ENCODE measurements around the gene KCNK6. TPM values are rescaled to one million over a fixed set of nuclear protein-coding genes. Genes with fewer than 3 reads are reported as not detected.
A peak's percentile ranks its signal among the peaks of the same experiment; 100 is the strongest.
"Not testable (repeated sequence)": the region's sequence is repeated elsewhere in the genome, so short reads cannot be mapped to it uniquely, and the experiment has no call there.

Gene KCNK6
- total RNA-seq, 2 experiments from 2014 or later, result 6.6 to 6.9 TPM

DNA sequence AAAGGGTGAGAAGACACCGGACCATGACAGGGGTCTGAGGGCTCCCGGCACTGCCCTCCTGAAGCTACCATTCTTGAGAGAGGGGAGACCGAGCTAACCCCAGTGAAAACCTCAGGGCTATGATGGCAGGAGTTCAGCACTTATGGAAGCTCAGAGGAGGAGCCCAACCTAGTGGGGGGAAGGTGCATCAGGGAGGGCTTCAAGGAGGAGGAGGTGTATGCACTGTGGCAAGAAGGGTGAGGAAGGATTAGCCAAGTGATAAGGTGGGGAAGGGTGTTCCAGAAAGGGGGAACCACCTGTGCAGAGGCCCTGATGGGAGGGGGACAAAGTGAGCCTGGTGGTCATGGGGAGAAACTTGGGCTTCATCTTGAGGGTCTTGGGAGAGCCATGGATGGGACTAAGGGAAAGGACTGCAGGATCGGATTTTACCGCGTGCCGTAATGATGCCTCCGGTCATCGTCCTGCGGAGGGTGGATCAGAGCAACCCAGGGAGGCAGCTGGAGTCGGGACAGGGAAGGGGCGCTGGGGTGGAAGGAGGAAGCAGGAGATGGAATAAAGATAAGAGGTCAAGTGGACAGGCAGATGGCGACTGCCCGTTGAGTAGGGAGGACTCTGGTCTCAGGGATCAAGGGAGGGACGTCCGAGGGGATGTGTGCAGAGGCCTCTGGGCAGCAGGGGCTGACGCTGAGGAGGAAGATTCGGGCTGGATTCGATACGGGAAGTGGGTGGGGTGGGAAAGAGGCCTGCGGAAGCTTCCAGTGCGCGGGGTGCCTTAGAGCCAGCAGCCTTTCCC is 41.4 kb downstream of the KCNK6 start:
- Mint-ChIP-seq H3K27ac (no peak overlapping the region), H3K36me3 (no peaks in the 10 kb centered on the region), H3K4me1 (peaks cover 9% of the 10 kb centered on the region), H3K27me3 (peaks cover 27% of the 10 kb centered on the region), H3K4me3 (peak overlapping the region; percentile 80), H3K9me3 (no peaks in the 10 kb centered on the region)
- DNase-seq, result no peak

- H3K9me3 Mint-ChIP-seq, result no peaks in the 10 kb centered on the region
- H3K27ac Mint-ChIP-seq, result no peak overlapping the region
- H3K27me3 Mint-ChIP-seq, result peaks cover 32% of the 10 kb centered on the region
- peak overlapping the region; percentile 80 for H3K4me3 Mint-ChIP-seq
- H3K36me3 Mint-ChIP-seq, result no peaks in the 10 kb centered on the region
- DNase-seq, result peak; percentile 78
- peaks cover 9% of the 10 kb centered on the region for H3K4me1 Mint-ChIP-seq
These were observed 42.0 kb downstream of the KCNK6 start for GRCh38 chr19:38361633-38362075.

DNA sequence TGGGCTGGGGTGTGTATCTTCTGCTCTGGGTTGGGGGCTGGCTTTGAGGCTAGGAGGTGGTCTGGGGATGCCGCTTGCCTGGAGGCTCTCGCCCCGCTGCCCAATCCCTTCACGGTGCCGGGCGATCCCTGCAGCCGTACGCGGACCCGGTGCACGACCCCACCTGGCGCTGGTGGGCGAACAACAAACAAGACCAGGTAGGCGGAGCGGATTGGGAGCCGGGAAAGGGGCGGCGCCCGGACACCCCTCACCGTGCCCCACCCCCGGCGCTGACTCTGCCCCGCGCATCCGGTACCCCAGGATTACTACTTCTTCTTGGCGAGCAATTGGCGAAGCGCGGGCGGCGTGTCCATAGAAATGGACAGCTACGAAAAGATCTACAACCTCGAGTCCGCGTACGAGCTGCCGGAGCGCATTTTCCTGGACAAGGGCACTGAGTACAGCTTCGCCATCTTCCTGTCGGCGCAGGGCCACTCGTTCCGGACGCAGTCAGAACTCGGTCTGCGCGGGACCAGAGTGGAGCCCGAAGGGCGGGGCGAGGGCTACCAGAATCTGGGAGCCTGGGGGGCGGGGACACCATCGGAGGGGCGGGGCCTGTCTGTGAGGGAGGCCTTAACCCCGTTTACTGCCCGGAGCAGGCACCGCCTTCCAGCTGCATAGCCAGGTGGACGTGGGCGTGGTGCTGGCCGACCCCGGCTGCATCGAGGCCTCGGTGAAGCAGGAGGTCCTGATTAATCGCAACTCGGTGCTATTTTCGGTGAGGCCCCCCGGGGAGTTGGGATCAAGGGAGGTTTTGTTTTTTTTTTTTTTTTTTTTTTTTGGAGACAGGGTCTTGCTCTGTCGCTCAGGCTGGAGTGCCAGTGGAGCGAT is 42.7 kb downstream of the KCNK6 start:
- H3K9me3 Mint-ChIP-seq, result no peaks in the 10 kb centered on the region
- peaks cover 9% of the 10 kb centered on the region for H3K4me1 Mint-ChIP-seq
- no peaks in the 10 kb centered on the region for H3K36me3 Mint-ChIP-seq
- H3K27me3 Mint-ChIP-seq, result peaks cover 32% of the 10 kb centered on the region
- peak overlapping the region; percentile 80 for H3K4me3 Mint-ChIP-seq
- DNase-seq, result peak; percentile 81
- H3K27ac Mint-ChIP-seq, result peak overlapping the region; percentile 58

DNA sequence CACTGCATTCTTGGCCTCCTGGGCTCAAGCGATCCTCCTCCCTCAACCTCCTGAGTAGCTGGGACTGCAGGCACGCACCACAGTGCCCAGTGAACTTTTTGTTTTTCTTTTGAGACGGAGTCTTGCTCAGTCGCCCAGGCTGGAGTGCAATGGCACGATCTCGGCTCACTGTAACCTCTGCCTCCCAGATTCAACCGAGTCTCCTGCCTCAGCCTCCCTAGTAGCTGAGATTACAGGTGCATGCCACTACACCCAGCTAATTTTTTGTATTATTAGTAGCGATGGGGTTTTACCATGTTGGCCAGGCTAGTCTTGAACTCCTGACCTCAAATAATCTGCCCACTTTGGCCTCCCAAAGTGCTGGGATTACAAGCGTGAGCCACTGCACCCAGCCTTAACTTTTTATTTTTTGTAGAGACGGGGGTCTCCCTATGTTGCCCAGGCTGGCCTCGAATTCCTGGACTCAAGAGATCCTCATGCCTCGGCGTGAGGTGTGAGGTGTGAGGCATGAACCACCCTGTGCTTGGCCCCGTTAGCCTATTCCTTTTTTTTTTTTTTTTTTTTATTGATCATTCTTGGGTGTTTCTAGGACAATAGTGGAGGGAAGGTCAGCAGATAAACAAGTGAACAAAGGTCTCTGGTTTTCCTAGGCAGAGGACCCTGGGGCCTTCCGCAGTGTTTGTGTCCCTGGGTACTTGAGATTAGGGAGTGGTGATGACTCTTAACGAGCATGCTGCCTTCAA is 43.5 kb downstream of the KCNK6 start:
- not testable (repeated sequence) for H3K27ac Mint-ChIP-seq, DNase-seq, H3K9me3 Mint-ChIP-seq, H3K4me1 Mint-ChIP-seq, H3K36me3 Mint-ChIP-seq
- peak overlapping the region; percentile 51 for H3K4me3 Mint-ChIP-seq
- H3K27me3 Mint-ChIP-seq, result peaks cover 39% of the 10 kb centered on the region

DNA sequence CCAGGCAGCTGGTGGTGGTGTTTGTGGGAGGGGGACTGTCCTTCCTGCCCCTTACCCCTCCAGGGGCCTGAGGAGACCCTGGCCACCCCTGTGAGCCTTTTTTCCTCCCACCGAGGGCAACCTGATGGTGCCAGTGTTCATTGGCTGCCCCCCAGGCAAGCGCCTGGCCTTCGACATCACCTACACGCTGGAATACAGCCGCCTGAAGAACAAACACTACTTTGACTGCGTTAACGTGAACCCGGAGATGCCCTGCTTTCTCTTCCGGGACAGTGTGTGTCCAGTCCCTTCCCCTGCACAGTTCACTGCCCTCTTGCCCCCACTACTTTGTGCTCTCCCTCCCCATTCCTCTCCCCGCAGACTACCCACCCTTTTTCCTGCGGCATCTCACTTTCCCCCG is 47.4 kb downstream of the KCNK6 start:
- H3K9me3 Mint-ChIP-seq, result no peaks in the 10 kb centered on the region
- H3K4me1 Mint-ChIP-seq, result peaks cover under 1% of the 10 kb centered on the region
- no peak overlapping the region for H3K4me3 Mint-ChIP-seq

DNA sequence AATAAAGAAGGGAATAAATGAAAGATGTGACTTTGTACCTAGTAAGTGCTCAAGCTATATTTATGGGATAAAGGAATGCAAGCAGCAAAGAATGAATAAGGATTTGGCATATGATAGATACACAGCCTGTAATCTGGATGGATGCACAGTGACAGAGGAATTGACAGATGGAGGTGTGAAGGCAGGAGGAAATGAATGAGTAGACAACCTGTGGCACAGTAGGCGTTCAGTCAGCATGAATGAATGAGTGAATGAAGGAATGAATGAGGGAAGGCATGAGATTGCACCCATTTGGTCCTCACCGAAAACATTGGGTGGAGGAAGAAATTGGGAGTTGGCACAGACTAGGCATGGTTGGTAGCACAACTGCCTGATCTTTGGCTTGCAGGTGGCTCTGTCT is 49.9 kb downstream of the KCNK6 start:
- peaks cover 26% of the 10 kb centered on the region for H3K27me3 Mint-ChIP-seq
- no peak overlapping the region for H3K4me3 Mint-ChIP-seq
- H3K27ac Mint-ChIP-seq, result no peak overlapping the region
- H3K9me3 Mint-ChIP-seq, result no peaks in the 10 kb centered on the region
- H3K36me3 Mint-ChIP-seq, result peaks cover under 1% of the 10 kb centered on the region
- DNase-seq, result no peak
- H3K4me1 Mint-ChIP-seq, result peaks cover 3% of the 10 kb centered on the region

More for the DNA sequence above, 47.4 kb downstream of the KCNK6 start:
- no peak for DNase-seq
- Mint-ChIP-seq H3K36me3 (no peaks in the 10 kb centered on the region), H3K27me3 (peaks cover 26% of the 10 kb centered on the region), H3K27ac (no peak overlapping the region)

GRCh38 chr19:38370299-38370698 is 50.7 kb downstream of the KCNK6 start:
- Mint-ChIP-seq H3K27me3 (peaks cover 26% of the 10 kb centered on the region), H3K4me1 (peaks cover 3% of the 10 kb centered on the region), H3K4me3 (no peak overlapping the region), H3K36me3 (peaks cover 7% of the 10 kb centered on the region), H3K27ac (no peak overlapping the region), H3K9me3 (no peaks in the 10 kb centered on the region)
- no peak for DNase-seq

DNA sequence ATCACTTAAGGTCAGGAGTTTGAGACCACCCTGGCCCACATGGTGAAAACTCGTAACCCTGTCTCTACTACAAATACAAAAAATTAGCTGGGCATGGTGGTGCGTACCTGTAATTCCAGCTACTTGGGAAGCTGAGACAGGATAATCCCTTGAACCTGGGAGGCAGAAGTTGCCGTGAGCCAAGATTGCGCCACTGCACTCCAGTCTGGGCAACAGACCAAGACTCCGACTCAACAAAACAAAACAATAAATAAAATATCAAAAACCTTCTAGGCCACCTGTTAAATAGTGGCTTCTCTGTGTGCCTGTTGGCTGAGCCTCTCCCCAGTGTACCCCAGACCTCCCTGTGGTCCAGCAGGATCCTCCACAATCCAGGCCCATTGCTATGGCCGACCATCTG is 51.4 kb downstream of the KCNK6 start:
- no peak overlapping the region for H3K27ac Mint-ChIP-seq
- H3K36me3 Mint-ChIP-seq, result peaks cover 14% of the 10 kb centered on the region
- peaks cover 23% of the 10 kb centered on the region for H3K27me3 Mint-ChIP-seq
- H3K4me1 Mint-ChIP-seq, result peaks cover 7% of the 10 kb centered on the region
- H3K9me3 Mint-ChIP-seq, result no peaks in the 10 kb centered on the region
- DNase-seq, result no peak
- no peak overlapping the region for H3K4me3 Mint-ChIP-seq

- H3K36me3 Mint-ChIP-seq, result peaks cover 33% of the 10 kb centered on the region
- H3K9me3 Mint-ChIP-seq, result no peaks in the 10 kb centered on the region
- H3K4me1 Mint-ChIP-seq, result peaks cover 13% of the 10 kb centered on the region
- peak overlapping the region; percentile 91 for H3K27ac Mint-ChIP-seq
- peaks cover 6% of the 10 kb centered on the region for H3K27me3 Mint-ChIP-seq
- no peak for DNase-seq
- peak overlapping the region; percentile 83 for H3K4me3 Mint-ChIP-seq
These were observed 54.3 kb downstream of the KCNK6 start for GRCh38 chr19:38373907-38374331.

DNA sequence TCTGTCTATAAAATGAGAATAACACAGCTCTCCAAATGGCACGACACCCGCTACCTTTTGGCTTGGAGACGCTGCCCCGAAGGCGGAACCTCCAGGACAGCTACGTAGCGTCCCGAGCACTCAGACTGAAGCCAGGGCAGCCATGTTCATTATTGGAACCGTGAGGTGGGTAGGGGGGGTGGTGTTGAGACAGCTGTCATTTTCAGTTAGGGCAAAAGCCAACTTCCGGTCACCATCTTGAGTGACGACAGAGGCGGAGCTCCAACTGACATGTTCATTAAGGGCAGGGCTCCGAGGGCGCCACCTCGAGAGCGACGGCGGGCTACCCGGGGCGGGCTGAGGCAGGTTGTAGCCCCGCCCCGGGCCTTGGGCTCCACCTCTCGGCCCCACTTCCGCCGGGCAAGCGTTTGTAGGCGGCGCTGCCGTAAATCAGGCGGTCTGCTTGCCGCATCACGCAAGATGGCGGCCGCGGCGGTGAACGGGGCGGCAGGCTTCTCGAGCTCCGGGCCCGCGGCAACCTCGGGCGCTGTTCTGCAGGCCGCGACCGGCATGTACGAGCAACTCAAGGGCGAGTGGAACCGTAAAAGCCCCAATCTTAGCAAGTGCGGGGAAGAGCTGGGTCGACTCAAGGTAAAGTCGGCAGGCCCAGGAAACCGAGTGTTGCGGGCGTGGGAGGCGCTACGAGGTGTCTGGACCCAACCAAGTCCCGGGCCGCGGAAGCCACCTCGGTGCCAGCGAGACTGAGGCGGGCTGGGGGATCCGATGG is 54.9 kb downstream of the KCNK6 start, which contains the start of gene PSMD8:
Gene PSMD8, plus strand, starts transcription at position 240 of the 766 bp plus-strand sequence. Its CDS starts 31 bp downstream, at position 271.
- H3K27ac Mint-ChIP-seq, result peak within 1 kb of the TSS; percentile 94
- H3K36me3 Mint-ChIP-seq, result peaks cover 39% of the 10 kb centered on the region
- peaks cover 14% of the 10 kb centered on the region for H3K4me1 Mint-ChIP-seq
- peak; percentile 99 for DNase-seq
- peaks cover 6% of the 10 kb centered on the region for H3K27me3 Mint-ChIP-seq
- H3K4me3 Mint-ChIP-seq, result peak within 1 kb of the TSS; percentile 98
- no peaks in the 10 kb centered on the region for H3K9me3 Mint-ChIP-seq

DNA sequence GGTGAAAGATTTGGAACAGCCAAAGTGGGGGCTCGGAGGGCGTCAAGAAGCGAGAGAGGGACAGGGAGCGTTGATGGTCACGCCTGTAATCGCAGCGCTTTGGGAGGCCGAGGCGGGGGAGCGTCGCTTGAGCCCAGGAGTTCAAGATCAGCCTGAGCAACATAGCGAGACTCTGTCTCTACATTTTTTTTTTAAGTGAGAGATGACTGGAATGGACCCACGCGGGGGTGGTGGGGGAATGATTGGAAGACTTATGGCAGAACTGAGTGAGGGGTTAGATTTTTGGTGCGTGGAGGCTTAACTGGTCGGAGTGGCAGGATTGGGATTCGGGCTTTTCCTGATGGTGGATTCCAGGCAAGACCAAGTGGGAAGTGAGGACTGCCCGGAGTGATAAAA is 55.5 kb downstream of the KCNK6 start:
- DNase-seq, result no peak
- Mint-ChIP-seq H3K36me3 (peaks cover 42% of the 10 kb centered on the region), H3K27ac (peak overlapping the region; percentile 94), H3K9me3 (no peaks in the 10 kb centered on the region), H3K27me3 (peaks cover 6% of the 10 kb centered on the region), H3K4me3 (peak overlapping the region; percentile 98), H3K4me1 (peaks cover 15% of the 10 kb centered on the region)

GRCh38 chr19:38375748-38376147 is 56.1 kb downstream of the KCNK6 start:
- peak overlapping the region; percentile 98 for H3K4me3 Mint-ChIP-seq
- H3K27ac Mint-ChIP-seq, result peak overlapping the region; percentile 94
- no peak for DNase-seq
- H3K27me3 Mint-ChIP-seq, result no peaks in the 10 kb centered on the region
- H3K4me1 Mint-ChIP-seq, result peaks cover 15% of the 10 kb centered on the region
- H3K36me3 Mint-ChIP-seq, result peaks cover 46% of the 10 kb centered on the region
- no peaks in the 10 kb centered on the region for H3K9me3 Mint-ChIP-seq

DNA sequence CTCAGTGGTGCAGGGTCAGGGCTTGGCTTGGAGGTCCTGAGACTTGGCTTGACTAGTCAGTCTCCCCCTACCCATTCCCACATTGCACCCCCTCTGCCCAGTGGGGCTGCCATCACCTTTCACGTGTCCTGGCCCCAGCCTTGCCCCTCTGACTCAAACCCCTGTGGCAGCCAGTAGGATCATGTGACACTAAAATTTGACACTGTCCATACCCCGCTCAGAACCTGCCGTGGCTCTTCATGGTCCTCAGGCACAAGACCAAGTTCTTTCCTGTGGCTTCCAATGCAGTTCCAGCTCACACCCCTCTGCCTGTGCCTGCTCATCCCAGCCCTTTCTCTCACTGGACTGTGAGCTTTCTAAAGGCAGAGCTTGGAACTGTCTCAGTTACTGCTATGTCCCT is 56.9 kb downstream of the KCNK6 start:
- Mint-ChIP-seq H3K4me3 (peak overlapping the region; percentile 98), H3K36me3 (peaks cover 52% of the 10 kb centered on the region)

GRCh38 chr19:38377052-38377451 is 57.4 kb downstream of the KCNK6 start:
- H3K4me1 Mint-ChIP-seq, result peaks cover 15% of the 10 kb centered on the region
- H3K36me3 Mint-ChIP-seq, result peaks cover 57% of the 10 kb centered on the region
- H3K27ac Mint-ChIP-seq, result no peak overlapping the region

More for the DNA sequence above, 56.9 kb downstream of the KCNK6 start:
- Mint-ChIP-seq H3K27me3 (no peaks in the 10 kb centered on the region), H3K27ac (no peak overlapping the region), H3K4me1 (peaks cover 15% of the 10 kb centered on the region), H3K9me3 (no peaks in the 10 kb centered on the region)
- no peak for DNase-seq

More at GRCh38 chr19:38377052-38377451, 57.4 kb downstream of the KCNK6 start:
- no peaks in the 10 kb centered on the region for H3K9me3 Mint-ChIP-seq
- no peaks in the 10 kb centered on the region for H3K27me3 Mint-ChIP-seq
- no peak for DNase-seq
- no peak overlapping the region for H3K4me3 Mint-ChIP-seq
